Esophagus squamous epithelium (tissue), 4 donors: ENCODE data around the gene BRPF3.

ENCODE experiments used
- POLR2A ChIP-seq, 4 donors: fragments of 450-650 bp; IDR thresholded peaks; one replicate each; pipeline ENCODE4 v1.6.1; 2017; ENCODE audit warnings: antibody characterized with exemption in 4 of 4, mild to moderate bottlenecking in 4 of 4, moderate library complexity in 3 of 4
- TF ChIP-seq, protein P1 (sequence below), 6 experiments: fragments of 450-650 bp in 4 of 6; fragments of 200-600 bp in 2 of 6; sonication (generic) in 2 of 6; IDR thresholded peaks; one replicate each; pipeline ENCODE4 v1.5.1; 2016 to 2019; ENCODE audit warnings: antibody characterized with exemption in 6 of 6, mild to moderate bottlenecking in 4 of 6, moderate library complexity in 4 of 6

DNA sequence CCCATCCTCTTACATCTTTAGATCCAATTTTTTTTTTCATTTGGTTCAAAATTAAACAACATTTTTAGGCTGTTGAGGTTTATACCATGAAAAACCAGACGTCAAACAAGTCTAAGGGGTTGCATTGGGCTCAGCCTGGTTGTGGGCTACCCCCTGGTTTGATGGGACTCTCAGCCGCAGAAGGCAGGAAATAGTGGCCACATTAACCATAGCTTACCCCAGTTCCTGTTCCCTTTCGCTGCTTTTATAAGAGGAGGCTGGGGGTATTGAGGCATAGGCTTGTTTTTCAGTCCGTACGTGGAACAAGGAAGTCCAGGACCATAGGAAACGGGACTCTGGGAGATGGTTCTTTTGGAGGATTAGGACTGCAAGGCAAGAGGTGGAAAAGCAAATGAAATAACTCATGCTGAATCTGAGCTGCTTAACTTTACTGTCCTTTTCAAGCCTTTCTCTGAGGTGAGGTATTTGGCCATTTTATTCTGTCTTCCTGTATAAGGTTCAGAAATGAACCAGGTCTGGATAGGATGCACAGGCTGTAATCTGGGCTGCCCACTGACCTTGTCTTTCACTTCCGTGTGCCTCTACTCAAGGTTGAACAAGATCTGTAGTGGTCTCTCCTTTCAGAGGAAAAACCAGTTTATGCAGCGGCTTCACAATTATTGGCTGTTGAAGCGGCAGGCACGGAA lies 7.7 kb downstream of the BRPF3 start:
- TF ChIP-seq, protein P1, sequence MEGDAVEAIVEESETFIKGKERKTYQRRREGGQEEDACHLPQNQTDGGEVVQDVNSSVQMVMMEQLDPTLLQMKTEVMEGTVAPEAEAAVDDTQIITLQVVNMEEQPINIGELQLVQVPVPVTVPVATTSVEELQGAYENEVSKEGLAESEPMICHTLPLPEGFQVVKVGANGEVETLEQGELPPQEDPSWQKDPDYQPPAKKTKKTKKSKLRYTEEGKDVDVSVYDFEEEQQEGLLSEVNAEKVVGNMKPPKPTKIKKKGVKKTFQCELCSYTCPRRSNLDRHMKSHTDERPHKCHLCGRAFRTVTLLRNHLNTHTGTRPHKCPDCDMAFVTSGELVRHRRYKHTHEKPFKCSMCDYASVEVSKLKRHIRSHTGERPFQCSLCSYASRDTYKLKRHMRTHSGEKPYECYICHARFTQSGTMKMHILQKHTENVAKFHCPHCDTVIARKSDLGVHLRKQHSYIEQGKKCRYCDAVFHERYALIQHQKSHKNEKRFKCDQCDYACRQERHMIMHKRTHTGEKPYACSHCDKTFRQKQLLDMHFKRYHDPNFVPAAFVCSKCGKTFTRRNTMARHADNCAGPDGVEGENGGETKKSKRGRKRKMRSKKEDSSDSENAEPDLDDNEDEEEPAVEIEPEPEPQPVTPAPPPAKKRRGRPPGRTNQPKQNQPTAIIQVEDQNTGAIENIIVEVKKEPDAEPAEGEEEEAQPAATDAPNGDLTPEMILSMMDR (IDR thresholded peaks at IDR 0.05): no peak
- no peak for TF ChIP-seq POLR2A (IDR thresholded peaks at IDR 0.05)
